Mesenchymal stem cell (in vitro differentiated cells and primary cell): ENCODE measurements around the gene ANXA4.

Experiments
- DNase-seq: peaks from one replicate; pipeline ENCODE4 v3.0.0-alpha.2; 2013
- H2AFZ ChIP-seq: one replicate; pipeline ENCODE4 v1.6.1; 2013; ENCODE audit warnings: low read depth, mild to moderate bottlenecking, control low read depth, inconsistent platforms, low read length, moderate library complexity
- H2AK5ac ChIP-seq: 2 replicates; pipeline ENCODE4 v1.6.1; 2013; ENCODE audit warnings: low read length, moderate library complexity, mild to moderate bottlenecking, inconsistent platforms; ENCODE audit not compliant: severe bottlenecking
- H2BK120ac ChIP-seq: one replicate; pipeline ENCODE4 v1.6.1; 2013; ENCODE audit warnings: low read depth, mild to moderate bottlenecking, inconsistent platforms, low read length, moderate library complexity
- H2BK12ac ChIP-seq, 2 experiments: one replicate each; pipeline ENCODE4 v1.6.1; 2013; ENCODE audit warnings: inconsistent platforms in 2 of 2, low read length in 2 of 2, mild to moderate bottlenecking in 2 of 2, moderate library complexity in 2 of 2, control low read depth in 1 of 2
- H2BK15ac ChIP-seq: one replicate; pipeline ENCODE4 v1.6.1; 2013; ENCODE audit warnings: mild to moderate bottlenecking, low read depth, inconsistent platforms; ENCODE audit not compliant: poor library complexity, severe bottlenecking
- H2BK5ac ChIP-seq: 2 replicates; pipeline ENCODE4 v1.6.1; 2013; ENCODE audit warnings: low read depth, mild to moderate bottlenecking, low read length, control low read depth, inconsistent platforms; ENCODE audit not compliant: poor library complexity, severe bottlenecking
- H3K14ac ChIP-seq, 2 experiments: one replicate each; pipeline ENCODE4 v1.6.1; 2013; ENCODE audit warnings: inconsistent platforms in 2 of 2, low read length in 2 of 2, control low read depth in 1 of 2, mild to moderate bottlenecking in 1 of 2, moderate library complexity in 1 of 2
- H3K18ac ChIP-seq, 2 experiments: one replicate each; pipeline ENCODE4 v1.6.1; 2013; ENCODE audit warnings: inconsistent platforms in 2 of 2, low read length in 2 of 2, control low read depth in 1 of 2, low read depth in 1 of 2, mild to moderate bottlenecking in 1 of 2
- H3K23ac ChIP-seq, 2 experiments: one replicate each; pipeline ENCODE4 v1.6.1; 2013; ENCODE audit warnings: inconsistent platforms in 2 of 2, low read length in 2 of 2, mild to moderate bottlenecking in 2 of 2, moderate library complexity in 2 of 2, control low read depth in 1 of 2
- H3K27ac ChIP-seq: 2 replicates; pipeline ENCODE4 v1.5.1; 2013; ENCODE audit warnings: mild to moderate bottlenecking, moderate library complexity, low read length, control low read depth, inconsistent platforms; ENCODE audit not compliant: poor library complexity, severe bottlenecking
- H3K27me3 ChIP-seq, 2 experiments: 2 replicates each; pipeline versions ENCODE4 v1.6.1 to v1.7.0; 2013; ENCODE audit warnings: low read length in 2 of 2, mild to moderate bottlenecking in 2 of 2, moderate library complexity in 2 of 2, control low read depth in 1 of 2, inconsistent platforms in 1 of 2; ENCODE audit not compliant: control insufficient read depth in 1 of 2, insufficient read depth in 1 of 2
- H3K36me3 ChIP-seq, 2 experiments: 2 replicates each; pipeline versions ENCODE4 v1.6.1 to v1.7.0; 2013; ENCODE audit warnings: low read length in 2 of 2, control low read depth in 1 of 2, inconsistent platforms in 1 of 2, low read depth in 1 of 2, mild to moderate bottlenecking in 1 of 2; ENCODE audit not compliant: insufficient read depth in 2 of 2, control insufficient read depth in 1 of 2
- H3K4ac ChIP-seq, 2 experiments: one replicate each; pipeline ENCODE4 v1.6.1; 2013; ENCODE audit warnings: inconsistent platforms in 2 of 2, low read length in 2 of 2, mild to moderate bottlenecking in 2 of 2, moderate library complexity in 2 of 2, control low read depth in 1 of 2, low read depth in 1 of 2
- H3K4me1 ChIP-seq: 2 replicates; pipeline ENCODE4 v1.6.1; 2013; ENCODE audit warnings: low read depth, low read length, control low read depth; ENCODE audit not compliant: control insufficient read depth, insufficient read depth
- H3K4me2 ChIP-seq: 2 replicates; pipeline ENCODE4 v1.6.1; 2013; ENCODE audit warnings: low read length, mild to moderate bottlenecking, inconsistent platforms; ENCODE audit not compliant: poor library complexity, severe bottlenecking
- H3K4me3 ChIP-seq, 2 experiments: 2 replicates each; pipeline versions ENCODE4 v1.5.1 to v1.7.0; 2013; ENCODE audit warnings: low read length in 2 of 2, mild to moderate bottlenecking in 2 of 2, control low read depth in 1 of 2, low read depth in 1 of 2; ENCODE audit not compliant: insufficient read depth in 1 of 2
- H3K79me1 ChIP-seq: replicated peaks from 2 replicates; pipeline ENCODE4 v1.6.1; 2013; ENCODE audit warnings: mild to moderate bottlenecking, control low read depth, low read length, inconsistent platforms; ENCODE audit not compliant: poor library complexity, severe bottlenecking
- H3K9ac ChIP-seq: 2 replicates; pipeline ENCODE4 v1.7.0; 2013; ENCODE audit warnings: mild to moderate bottlenecking, low read length, moderate library complexity
- H3K9me3 ChIP-seq: 2 replicates; pipeline ENCODE4 v1.7.0; 2013; ENCODE audit warnings: mild to moderate bottlenecking, low read length; ENCODE audit not compliant: control insufficient read depth
- H4K8ac ChIP-seq: one replicate; pipeline ENCODE4 v1.6.1; 2013; ENCODE audit warnings: inconsistent platforms, mild to moderate bottlenecking, low read length, moderate library complexity
- H4K91ac ChIP-seq: one replicate; pipeline ENCODE4 v1.6.1; 2013; ENCODE audit warnings: mild to moderate bottlenecking, low read length, inconsistent platforms
- WGBS: methylation state at CpG from one replicate; pipeline ENCODE4 v1.1.7; 2013; ENCODE audit warnings: mixed read lengths; 5-methylcytosine and 5-hydroxymethylcytosine counted together

The ANXA4 gene

GRCh38 chr2:69729266-69729665 lies 12.7 kb upstream of the ANXA4 start:
- Histone ChIP-seq H2BK15ac (no peak overlapping the region), H3K36me3 (no peaks in the 10 kb centered on the region), H3K18ac (no peak overlapping the region), H4K91ac (no peak overlapping the region), H2BK5ac (no peak overlapping the region), H4K8ac (no peak overlapping the region), H3K79me1 (no peaks in the 10 kb centered on the region), H3K4ac (no peak overlapping the region), H3K9me3 (no peaks in the 10 kb centered on the region), H2AFZ (no peak overlapping the region), H2AK5ac (no peak overlapping the region), H3K23ac (no peak overlapping the region), H3K27me3 (no peaks in the 10 kb centered on the region), H3K14ac (no peak overlapping the region), H3K4me1 (peaks cover 4% of the 10 kb centered on the region), H3K4me2 (no peak overlapping the region), H3K4me3 (no peak overlapping the region), H3K27ac (no peak overlapping the region), H3K9ac (no peak overlapping the region), H2BK12ac (no peak overlapping the region), H2BK120ac (no peak overlapping the region)
- no peak for DNase-seq
- WGBS, result 70% methylated on average over 2 of the region's 5 CpGs

GRCh38 chr2:69729781-69730180 lies 12.2 kb upstream of the ANXA4 start:
- no peaks in the 10 kb centered on the region for H3K27me3 ChIP-seq
- H3K9me3 ChIP-seq, result no peaks in the 10 kb centered on the region
- no peak overlapping the region for H3K9ac ChIP-seq
- H3K4ac ChIP-seq, result no peak overlapping the region
- H2BK5ac ChIP-seq, result no peak overlapping the region
- no peak overlapping the region for H3K18ac ChIP-seq
- no peak overlapping the region for H3K14ac ChIP-seq
- H3K4me2 ChIP-seq, result no peak overlapping the region
- H2BK12ac ChIP-seq, result no peak overlapping the region
- H3K4me3 ChIP-seq, result no peak overlapping the region
- no peaks in the 10 kb centered on the region for H3K36me3 ChIP-seq
- WGBS, result 75% methylated on average over 4 of the region's 5 CpGs
- H3K27ac ChIP-seq, result no peak overlapping the region
- no peak for DNase-seq
- H3K4me1 ChIP-seq, result peaks cover 4% of the 10 kb centered on the region
- H3K23ac ChIP-seq, result no peak overlapping the region
- no peak overlapping the region for H4K8ac ChIP-seq
- no peak overlapping the region for H2BK120ac ChIP-seq
- H2AFZ ChIP-seq, result no peak overlapping the region
- H4K91ac ChIP-seq, result no peak overlapping the region
- no peak overlapping the region for H2BK15ac ChIP-seq
- H2AK5ac ChIP-seq, result no peak overlapping the region
- H3K79me1 ChIP-seq, result no peaks in the 10 kb centered on the region

DNA sequence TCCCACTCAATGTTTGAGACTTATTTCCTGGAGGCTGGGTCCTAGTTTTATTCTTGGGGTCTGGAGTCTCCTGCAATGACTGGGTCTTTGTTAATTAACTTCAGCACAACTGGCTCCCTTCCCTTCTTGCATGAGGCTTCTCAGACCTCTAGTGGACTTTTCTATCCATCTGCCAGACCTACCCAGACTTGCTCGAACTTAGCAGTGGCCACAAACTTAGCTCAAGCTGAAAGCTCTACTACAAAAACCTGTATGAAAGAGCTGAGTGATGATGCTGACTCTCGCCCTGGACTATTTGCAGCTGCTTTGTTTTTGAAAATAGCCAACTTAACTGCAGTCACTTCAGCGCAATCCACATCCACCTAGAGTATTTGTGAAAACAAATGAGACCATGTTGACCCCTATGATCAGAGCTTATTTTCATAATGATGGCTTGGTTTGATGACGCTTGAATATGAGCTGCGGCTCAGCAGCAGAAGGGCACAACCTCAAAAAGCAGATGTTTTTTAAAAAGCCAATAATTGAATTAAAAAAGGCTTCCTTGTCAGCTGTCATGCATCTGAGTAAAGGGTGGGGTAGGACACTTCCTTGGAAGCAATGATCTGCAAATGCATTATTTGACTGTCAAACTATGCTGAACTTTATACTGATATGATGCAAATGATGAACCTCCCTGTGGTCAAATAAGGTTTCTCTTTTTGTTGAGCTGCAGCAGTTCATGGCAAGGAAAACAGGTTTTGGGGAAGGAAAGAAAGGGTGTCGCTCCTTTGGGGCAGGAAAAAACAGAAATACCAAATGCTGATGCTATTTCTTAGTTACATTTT lies 10.6 kb upstream of the ANXA4 start:
- H3K14ac ChIP-seq, result no peak overlapping the region
- H4K91ac ChIP-seq, result no peak overlapping the region
- peaks cover 3% of the 10 kb centered on the region for H3K4me1 ChIP-seq
- H3K79me1 ChIP-seq, result no peaks in the 10 kb centered on the region
- no peak overlapping the region for H3K4me2 ChIP-seq
- H3K18ac ChIP-seq, result no peak overlapping the region
- H2BK15ac ChIP-seq, result no peak overlapping the region
- no peaks in the 10 kb centered on the region for H3K36me3 ChIP-seq
- no peaks in the 10 kb centered on the region for H3K9me3 ChIP-seq
- no peak overlapping the region for H3K27ac ChIP-seq
- H2AK5ac ChIP-seq, result no peak overlapping the region
- no peak overlapping the region for H4K8ac ChIP-seq
- no peak overlapping the region for H2BK5ac ChIP-seq
- no peak overlapping the region for H2BK120ac ChIP-seq
- H2BK12ac ChIP-seq, result no peak overlapping the region
- H3K4ac ChIP-seq, result no peak overlapping the region
- no peaks in the 10 kb centered on the region for H3K27me3 ChIP-seq
- no peak overlapping the region for H3K9ac ChIP-seq
- WGBS, result 78% methylated on average over 4 of the region's 6 CpGs
- no peak overlapping the region for H2AFZ ChIP-seq
- no peak overlapping the region for H3K4me3 ChIP-seq
- no peak for DNase-seq
- no peak overlapping the region for H3K23ac ChIP-seq

- H2AK5ac ChIP-seq, result peak overlapping the region; percentile 97
- H4K91ac ChIP-seq, result no peak overlapping the region
- WGBS, result no CpG with 5 or more reads among the region's 1 CpG
- no peak overlapping the region for H2AFZ ChIP-seq
- DNase-seq, result no peak
- no peak overlapping the region for H3K4me3 ChIP-seq
- peak overlapping the region; percentile 96 for H3K27ac ChIP-seq
- H3K4me1 ChIP-seq, result peaks cover 3% of the 10 kb centered on the region
- no peak overlapping the region for H2BK12ac ChIP-seq
- no peaks in the 10 kb centered on the region for H3K79me1 ChIP-seq
- H3K9ac ChIP-seq, result peak overlapping the region; percentile 67
- no peak overlapping the region for H3K18ac ChIP-seq
- no peak overlapping the region for H2BK120ac ChIP-seq
- H2BK15ac ChIP-seq, result no peak overlapping the region
- no peak overlapping the region for H4K8ac ChIP-seq
- H3K9me3 ChIP-seq, result no peaks in the 10 kb centered on the region
- no peak overlapping the region for H3K4ac ChIP-seq
- no peak overlapping the region for H3K23ac ChIP-seq
- peak overlapping the region; percentile 89 for H2BK5ac ChIP-seq
- no peaks in the 10 kb centered on the region for H3K36me3 ChIP-seq
- H3K27me3 ChIP-seq, result no peaks in the 10 kb centered on the region
- H3K14ac ChIP-seq, result no peak overlapping the region
- H3K4me2 ChIP-seq, result no peak overlapping the region
Measured at GRCh38 chr2:69733342-69734034, 8.4 kb upstream of the ANXA4 start.
